ENCODE results near the gene NEAT1. TPM values are rescaled to one million over a fixed set of nuclear protein-coding genes. Genes with fewer than 3 reads are reported as not detected.
A peak's percentile ranks its signal among the peaks of the same experiment; 100 is the strongest.
"Not testable (repeated sequence)": the region's sequence is repeated elsewhere in the genome, so short reads cannot be mapped to it uniquely, and the experiment has no call there.

NEAT1 gene
- total and polyA plus RNA-seq, 2 experiments from 2014 or later = 5.3 to 7.2 TPM

GRCh38 chr11:65467306-65467705 is 44.7 kb downstream of the NEAT1 start:
- H3K36me3 ChIP-seq (ENCODE audit: insufficient read depth); H3K27ac Mint-ChIP-seq; H3K4me2 ChIP-seq; DNase-seq (ENCODE audit: low spot score); H3K4me1 ChIP-seq (ENCODE audit: insufficient read depth); H3K9me2 ChIP-seq (ENCODE audit: insufficient read depth); H3K4me1 Mint-ChIP-seq; H3K9me3 Mint-ChIP-seq; H4K20me1 ChIP-seq (replicated peaks; ENCODE audit: insufficient read depth); H3K4me3 ChIP-seq; H2AFZ ChIP-seq; H3K27ac ChIP-seq (ENCODE audit: low read depth); H3K4me3 Mint-ChIP-seq; H3F3A ChIP-seq (replicated peaks; ENCODE audit: low read depth); H3K36me3 Mint-ChIP-seq (ENCODE audit: low read depth); ATAC-seq; H3K79me2 ChIP-seq (replicated peaks; ENCODE audit: insufficient read depth): not testable (repeated sequence)
- TF ChIP-seq, protein P1, sequence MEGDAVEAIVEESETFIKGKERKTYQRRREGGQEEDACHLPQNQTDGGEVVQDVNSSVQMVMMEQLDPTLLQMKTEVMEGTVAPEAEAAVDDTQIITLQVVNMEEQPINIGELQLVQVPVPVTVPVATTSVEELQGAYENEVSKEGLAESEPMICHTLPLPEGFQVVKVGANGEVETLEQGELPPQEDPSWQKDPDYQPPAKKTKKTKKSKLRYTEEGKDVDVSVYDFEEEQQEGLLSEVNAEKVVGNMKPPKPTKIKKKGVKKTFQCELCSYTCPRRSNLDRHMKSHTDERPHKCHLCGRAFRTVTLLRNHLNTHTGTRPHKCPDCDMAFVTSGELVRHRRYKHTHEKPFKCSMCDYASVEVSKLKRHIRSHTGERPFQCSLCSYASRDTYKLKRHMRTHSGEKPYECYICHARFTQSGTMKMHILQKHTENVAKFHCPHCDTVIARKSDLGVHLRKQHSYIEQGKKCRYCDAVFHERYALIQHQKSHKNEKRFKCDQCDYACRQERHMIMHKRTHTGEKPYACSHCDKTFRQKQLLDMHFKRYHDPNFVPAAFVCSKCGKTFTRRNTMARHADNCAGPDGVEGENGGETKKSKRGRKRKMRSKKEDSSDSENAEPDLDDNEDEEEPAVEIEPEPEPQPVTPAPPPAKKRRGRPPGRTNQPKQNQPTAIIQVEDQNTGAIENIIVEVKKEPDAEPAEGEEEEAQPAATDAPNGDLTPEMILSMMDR (conservative IDR thresholded peaks at IDR 0.05; ENCODE audit: low read depth in 2 of 2) = peak in 1 of 2 experiments; percentile 38; a peak in 2 of 4 replicates
- peaks cover 50% of the 10 kb centered on the region for H3K27me3 Mint-ChIP-seq (ENCODE audit: insufficient read depth, low read depth, poor library complexity)
- peaks cover 41% of the 10 kb centered on the region for H3K27me3 ChIP-seq (ENCODE audit: insufficient read depth)

GRCh38 chr11:65468874-65469333 is 46.3 kb downstream of the NEAT1 start:
- H3K4me2 ChIP-seq = no peak overlapping the region
- no peak overlapping the region for H2AFZ ChIP-seq
- peaks cover 3% of the 10 kb centered on the region; the same call in 2 of the 3 replicates for H3K4me1 Mint-ChIP-seq
- no peak overlapping the region for H3K27ac Mint-ChIP-seq
- H3K4me3 Mint-ChIP-seq = no peak overlapping the region
- H3K27me3 ChIP-seq (ENCODE audit: insufficient read depth) = peaks cover 25% of the 10 kb centered on the region
- DNase-seq (ENCODE audit: low spot score) (peak; percentile 94), ATAC-seq (peak; percentile 93)
- H3K36me3 Mint-ChIP-seq (ENCODE audit: low read depth) = no peaks in the 10 kb centered on the region
- no peak overlapping the region for H3K27ac ChIP-seq (ENCODE audit: low read depth)
- TF ChIP-seq, protein P1 (conservative IDR thresholded peaks at IDR 0.05; ENCODE audit: low read depth in 2 of 2) = peak; percentile 87 to 99
- no peak for TF ChIP-seq EZH2 (IDR thresholded peaks at IDR 0.05; ENCODE audit: low read depth, unreplicated experiment)
- TF ChIP-seq POLR2AphosphoS5 (IDR thresholded peaks at IDR 0.05; ENCODE audit: low read depth) = no peak
- no peak for TF ChIP-seq STAT1 (IDR thresholded peaks at IDR 0.05; ENCODE audit: unreplicated experiment)
- H3K27me3 Mint-ChIP-seq (ENCODE audit: insufficient read depth, low read depth, poor library complexity) = peaks cover 38% of the 10 kb centered on the region
- no peaks in the 10 kb centered on the region for H3K79me2 ChIP-seq (replicated peaks; ENCODE audit: insufficient read depth)
- no peaks in the 10 kb centered on the region for H3K9me2 ChIP-seq (ENCODE audit: insufficient read depth)
- H3K9me3 Mint-ChIP-seq = no peaks in the 10 kb centered on the region
- H3F3A ChIP-seq (replicated peaks; ENCODE audit: low read depth) = 0 out of 2 replicates have a peak, but pooled peaks cover 3% of the 10 kb centered on the region
- no peaks in the 10 kb centered on the region for H3K36me3 ChIP-seq (ENCODE audit: insufficient read depth)
- H3K4me3 ChIP-seq = no peak overlapping the region
- H4K20me1 ChIP-seq (replicated peaks; ENCODE audit: insufficient read depth) = no peaks in the 10 kb centered on the region
- peaks cover 4% of the 10 kb centered on the region; the same call in 1 of the 2 replicates for H3K4me1 ChIP-seq (ENCODE audit: insufficient read depth)

DNA sequence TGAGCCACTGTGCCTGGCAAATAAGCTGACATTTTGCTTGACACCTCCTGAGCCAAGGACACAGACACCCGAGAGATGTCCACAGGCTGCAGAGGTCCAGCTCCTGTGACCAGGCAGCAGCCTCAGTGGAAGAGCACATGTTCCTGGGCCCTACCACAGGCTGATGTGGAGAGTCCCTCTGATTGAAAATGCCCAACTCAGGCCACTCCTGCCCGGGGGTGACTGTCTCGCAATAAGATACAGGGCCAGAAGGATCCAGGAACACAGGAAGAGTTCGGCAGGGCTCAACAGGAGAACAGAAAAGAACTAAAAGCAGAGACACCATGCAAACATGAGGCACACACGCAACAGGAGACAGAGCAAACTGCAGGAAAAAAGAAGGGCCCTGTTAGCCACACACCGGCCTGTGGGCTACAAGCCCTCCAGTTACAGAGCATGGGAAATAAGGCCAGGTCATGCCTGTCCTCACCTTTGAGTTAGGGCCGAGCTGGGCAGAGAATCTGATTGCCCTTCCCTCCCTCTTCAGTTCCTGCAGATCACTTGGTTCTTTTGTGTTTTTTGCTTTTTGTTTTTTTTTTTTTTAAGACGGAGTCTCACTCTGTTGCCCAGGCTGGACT is 47.9 kb downstream of the NEAT1 start:
- Histone ChIP-seq H3F3A (replicated peaks; ENCODE audit: low read depth) (peaks cover 3% of the 10 kb centered on the region; the same call in 1 of the 2 replicates), H3K79me2 (replicated peaks; ENCODE audit: insufficient read depth) (no peaks in the 10 kb centered on the region), H3K9me2 (ENCODE audit: insufficient read depth) (no peaks in the 10 kb centered on the region), H3K4me3 (no peak overlapping the region), H3K4me2 (no peak overlapping the region), H3K36me3 (ENCODE audit: insufficient read depth) (no peaks in the 10 kb centered on the region), H2AFZ (no peak overlapping the region), H4K20me1 (replicated peaks; ENCODE audit: insufficient read depth) (no peaks in the 10 kb centered on the region), H3K4me1 (ENCODE audit: insufficient read depth) (peaks cover 4% of the 10 kb centered on the region; the same call in 1 of the 2 replicates), H3K27ac (ENCODE audit: low read depth) (no peak overlapping the region), H3K27me3 (ENCODE audit: insufficient read depth) (peaks cover 10% of the 10 kb centered on the region)
- H3K27ac Mint-ChIP-seq = no peak overlapping the region
- H3K4me3 Mint-ChIP-seq = no peak overlapping the region
- H3K4me1 Mint-ChIP-seq = peaks cover 3% of the 10 kb centered on the region; the same call in 2 of the 3 replicates
- no peak for ATAC-seq
- H3K36me3 Mint-ChIP-seq (ENCODE audit: low read depth) = no peaks in the 10 kb centered on the region
- H3K9me3 Mint-ChIP-seq = no peaks in the 10 kb centered on the region
- H3K27me3 Mint-ChIP-seq (ENCODE audit: insufficient read depth, low read depth, poor library complexity) = peaks cover 26% of the 10 kb centered on the region
- DNase-seq (ENCODE audit: low spot score) = no peak
- no peak for TF ChIP-seq JUNB (IDR thresholded peaks at IDR 0.05; ENCODE audit: unreplicated experiment)
- TF ChIP-seq POLR2AphosphoS5 (IDR thresholded peaks at IDR 0.05; ENCODE audit: low read depth) = no peak

All from GM23338 (cell line).